Measurements from ENCODE around the gene TEAD3. TPM values are rescaled to one million over a fixed set of nuclear protein-coding genes. Genes with fewer than 3 reads are reported as not detected.
A peak's percentile ranks its signal among the peaks of the same experiment; 100 is the strongest.

The TEAD3 gene
- total and polyA plus RNA-seq, 7 donors, result 12.1 to 44.3 (median 23.0) TPM

- WGBS, 3 donors, result 78 to 84% (median 81%) methylated on average over 9 of the region's 9 CpGs
- Histone ChIP-seq H3K4me1 (peaks cover 43% of the 10 kb centered on the region), H3K4me3 (no peak overlapping the region), H3K36me3 (ENCODE audit: insufficient read depth in 1 of 2, low read depth in 1 of 2) (peaks cover 0 to 21% of the 10 kb centered on the region in 2 donors), H3K27me3 (ENCODE audit: insufficient read depth in 3 of 3, low read length in 2 of 3) (no peaks in the 10 kb centered on the region), H3K9me3 (no peaks in the 10 kb centered on the region), H3K27ac (peak overlapping the region; percentile 74)
- intact Hi-C loops (cut with DNase I), result no loop called here
- DNase-seq, result no peak
- no peak for ATAC-seq
- TF ChIP-seq CTCF (IDR thresholded peaks at IDR 0.05), result no peak
Observed at GRCh38 chr6:35488517-35488862, 8.4 kb downstream of the TEAD3 start.

DNA sequence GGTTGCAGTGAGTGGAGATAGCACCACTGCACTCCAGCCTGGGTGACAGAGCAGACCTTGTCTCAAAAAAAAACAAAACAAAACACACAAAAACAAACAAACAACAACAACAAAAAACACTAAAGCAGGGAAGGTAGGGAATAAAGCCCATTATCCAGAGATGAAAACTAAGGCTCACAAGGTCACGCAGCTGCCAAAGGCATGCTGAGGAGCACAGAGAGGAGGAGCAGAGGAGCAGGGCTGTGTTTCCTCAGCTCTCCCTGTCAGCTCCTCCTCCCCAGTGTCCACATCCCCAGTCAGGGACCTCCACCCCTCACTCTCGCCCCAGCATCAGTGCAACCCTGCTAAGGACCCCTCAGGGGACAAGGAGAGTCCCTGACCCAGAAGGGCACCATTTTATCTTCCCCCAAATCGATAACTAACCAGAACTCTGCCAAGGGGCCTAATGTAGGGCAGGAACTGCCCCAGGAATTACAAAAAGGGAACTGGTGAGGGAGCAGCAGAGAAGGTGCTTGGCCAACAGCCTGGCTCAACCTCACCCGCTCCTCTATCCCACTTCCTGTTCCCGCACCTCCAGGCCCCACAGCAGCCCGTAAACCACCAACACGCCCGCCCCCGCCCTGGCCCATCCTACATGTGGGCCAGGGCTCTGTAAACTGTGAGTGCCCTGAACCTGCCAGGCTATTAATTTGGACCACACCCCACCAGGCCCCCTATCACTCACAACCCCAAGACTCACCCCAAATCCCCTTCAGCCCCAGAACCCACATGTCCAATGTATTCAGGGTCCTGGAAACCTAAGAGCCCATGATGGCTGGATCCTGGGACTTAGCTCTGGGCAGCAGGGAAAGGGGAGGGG lies 9.0 kb downstream of the TEAD3 start:
- no peaks in the 10 kb centered on the region for H3K9me3 ChIP-seq
- no peak overlapping the region for H3K4me3 ChIP-seq
- peaks cover 0 to 23% of the 10 kb centered on the region in 2 donors for H3K36me3 ChIP-seq (ENCODE audit: insufficient read depth in 1 of 2, low read depth in 1 of 2)
- peak overlapping the region; percentile 23 for H3K27ac ChIP-seq
- H3K4me1 ChIP-seq, result peaks cover 36% of the 10 kb centered on the region
- intact Hi-C loops (cut with DNase I), result no loop called here
- WGBS, 3 donors, result 75 to 76% (median 75%) methylated on average over 8 to 9 of the region's 9 CpGs
- no peak for DNase-seq
- no peak for ATAC-seq
- H3K27me3 ChIP-seq (ENCODE audit: insufficient read depth in 3 of 3, low read length in 2 of 3), result no peaks in the 10 kb centered on the region
- no peak for TF ChIP-seq CTCF (IDR thresholded peaks at IDR 0.05)

GRCh38 chr6:35486005-35486925 lies 10.6 kb downstream of the TEAD3 start:
- WGBS, 3 donors, result 53 to 68% (median 66%) methylated on average over 43 to 61 of the region's 61 CpGs
- Histone ChIP-seq H3K27ac (peak overlapping the region; percentile 12), H3K27me3 (ENCODE audit: insufficient read depth in 3 of 3, low read length in 2 of 3) (no peaks in the 10 kb centered on the region), H3K4me3 (no peak overlapping the region), H3K36me3 (ENCODE audit: insufficient read depth in 1 of 2, low read depth in 1 of 2) (peaks cover 0 to 31% of the 10 kb centered on the region in 2 donors), H3K4me1 (peaks cover 22% of the 10 kb centered on the region), H3K9me3 (no peaks in the 10 kb centered on the region)
- ATAC-seq (peak in 1 of 4 donors; percentile 4), DNase-seq (peak; percentile 42 to 56)
- intact Hi-C loops (cut with DNase I), result no loop called here
- no peak for TF ChIP-seq CTCF (IDR thresholded peaks at IDR 0.05)

DNA sequence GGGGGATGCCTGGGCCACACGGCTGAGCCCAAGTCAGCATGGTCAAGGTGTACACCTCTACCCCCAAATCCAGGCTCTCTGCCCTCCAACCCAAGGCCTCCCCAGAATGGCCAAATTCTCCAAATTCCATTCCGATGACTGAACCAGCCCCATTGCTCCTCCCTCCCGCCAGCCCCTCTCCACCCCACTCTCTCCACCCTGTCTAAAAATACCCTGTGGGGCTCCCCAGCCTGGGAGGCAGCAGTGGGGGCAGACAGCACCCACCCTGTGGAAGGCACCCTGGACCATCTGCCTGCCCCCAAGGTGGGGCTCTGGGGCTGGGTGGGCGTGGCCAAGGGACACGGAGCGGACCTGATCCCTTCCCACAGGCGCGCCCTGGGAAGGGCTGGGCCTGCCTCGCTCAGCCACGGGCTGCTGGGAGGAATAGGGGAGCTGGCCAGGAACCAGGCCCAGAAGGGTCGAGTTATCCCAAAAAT lies 11.4 kb downstream of the TEAD3 start:
- H3K27me3 ChIP-seq (ENCODE audit: insufficient read depth in 3 of 3, low read length in 2 of 3), result no peaks in the 10 kb centered on the region
- no peak overlapping the region for H3K27ac ChIP-seq
- peaks cover 0 to 38% of the 10 kb centered on the region in 2 donors for H3K36me3 ChIP-seq (ENCODE audit: insufficient read depth in 1 of 2, low read depth in 1 of 2)
- WGBS, 3 donors, result 45 to 69% (median 66%) methylated on average over 10 to 11 of the region's 11 CpGs
- DNase-seq, result peak in 1 of 2 donors; percentile 46
- ATAC-seq, result peak in 1 of 4 donors; percentile 10
- TF ChIP-seq CTCF (IDR thresholded peaks at IDR 0.05), result no peak
- no peaks in the 10 kb centered on the region for H3K9me3 ChIP-seq
- peaks cover 20% of the 10 kb centered on the region for H3K4me1 ChIP-seq
- intact Hi-C loops (cut with DNase I), result no loop called here
- H3K4me3 ChIP-seq, result no peak overlapping the region

Data from psoas muscle (tissue), 8 donors.